HG02642 (cell line): Measurements from ENCODE around the gene UTS2B.

Experiments used
- ATAC-seq: cut with Tn5 transposase; IDR thresholded peaks from one replicate; pipeline ENCODE4 v1.9.1; 2021; ENCODE audit warnings: mild to moderate bottlenecking; ENCODE audit not compliant: unreplicated experiment, poor library complexity

The UTS2B gene

DNA sequence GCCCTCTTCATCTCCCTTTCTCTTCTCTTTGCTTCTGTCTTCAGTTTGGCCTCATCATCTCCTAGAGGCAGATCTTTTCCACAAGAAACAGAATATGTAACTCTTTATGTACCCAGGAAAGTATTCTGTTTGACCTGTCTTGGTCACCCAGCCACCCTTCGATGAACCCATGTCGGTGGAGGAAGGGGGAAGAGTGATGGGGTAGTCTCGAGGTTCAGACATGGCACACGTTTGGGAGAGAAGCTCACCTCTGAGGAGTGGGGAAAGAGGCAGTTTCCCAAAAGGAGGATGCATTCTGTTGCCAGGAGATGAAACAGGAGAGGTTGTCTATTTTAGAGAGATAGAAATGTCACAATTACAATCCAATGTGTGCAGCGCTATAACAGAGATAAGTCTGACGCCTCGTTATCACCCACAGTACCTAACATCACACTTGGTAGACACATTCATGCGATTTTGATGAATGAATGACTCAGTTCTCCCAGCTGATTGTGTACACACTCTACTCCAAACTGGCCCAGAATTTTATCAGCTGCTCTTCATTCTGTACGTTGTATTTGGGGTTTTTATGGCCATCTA, 1.9 kb downstream of the UTS2B start:
- ATAC-seq, result no peak

- no peak for ATAC-seq
Observed at GRCh38 chr3:191327526-191327925, 2.8 kb downstream of the UTS2B start.

GRCh38 chr3:191324936-191325335, 5.4 kb downstream of the UTS2B start:
- no peak for ATAC-seq

DNA sequence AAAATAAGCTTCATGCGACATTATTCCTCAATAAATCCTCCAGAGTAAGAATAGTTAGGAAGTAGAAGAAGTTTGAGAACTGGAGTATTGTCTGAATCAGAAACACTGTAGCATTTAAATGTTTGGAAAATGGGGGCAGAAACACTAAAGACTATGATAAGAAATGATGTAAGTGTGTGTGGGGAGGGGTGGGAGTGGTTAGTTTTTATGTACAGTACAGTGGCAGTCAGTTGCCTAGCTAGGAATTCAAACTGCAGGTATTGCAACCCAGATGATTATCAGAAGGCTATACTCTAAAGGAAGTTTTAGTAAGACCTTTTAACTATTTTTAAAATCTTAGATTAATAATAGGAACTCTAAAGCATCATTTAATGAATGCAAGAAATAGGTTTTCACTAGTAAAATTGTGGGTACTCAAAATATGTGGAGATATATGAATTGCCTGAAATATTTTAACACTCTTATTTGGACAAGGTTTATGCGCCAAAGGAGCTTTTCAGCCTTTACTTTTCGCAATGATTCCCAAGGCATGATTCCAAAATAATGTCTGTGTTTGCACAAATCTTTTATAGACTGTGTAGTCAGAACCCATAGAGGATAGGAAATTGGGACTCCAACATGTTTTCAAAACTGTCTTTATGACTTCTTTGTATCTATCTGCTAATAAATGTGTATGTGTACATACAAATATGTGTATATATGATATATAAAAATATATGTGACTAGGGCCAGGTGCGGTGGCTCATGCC, 9.1 kb downstream of the UTS2B start:
- no peak for ATAC-seq

GRCh38 chr3:191320316-191320715, 10.0 kb downstream of the UTS2B start:
- no peak for ATAC-seq

- ATAC-seq, result no peak
Observed at GRCh38 chr3:191316876-191317603, 13.3 kb downstream of the UTS2B start.

- ATAC-seq, result no peak
Observed at GRCh38 chr3:191314109-191314728, 16.1 kb downstream of the UTS2B start.

DNA sequence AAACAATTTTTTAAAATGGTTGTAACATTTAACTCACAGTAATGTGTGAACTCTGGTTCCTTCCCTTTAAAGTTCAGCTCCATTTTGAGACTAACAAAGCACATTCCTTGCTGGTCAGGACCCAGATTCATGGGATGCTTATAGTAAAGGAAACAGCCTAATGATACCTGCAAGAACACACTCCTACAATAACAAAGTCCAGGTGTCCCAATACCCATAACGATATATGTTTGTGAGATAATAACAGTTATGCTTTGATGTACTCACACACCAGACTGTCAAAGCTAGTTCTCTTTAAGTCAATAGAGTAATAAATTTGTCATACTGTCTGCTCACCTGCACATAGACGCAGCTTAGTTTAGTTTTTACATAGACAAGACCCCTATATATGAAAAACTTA, 17.0 kb downstream of the UTS2B start:
- no peak for ATAC-seq

GRCh38 chr3:191307341-191307740, 23.0 kb downstream of the UTS2B start:
- ATAC-seq, result no peak

- ATAC-seq, result no peak
Observed at GRCh38 chr3:191306428-191306827, 23.9 kb downstream of the UTS2B start.

DNA sequence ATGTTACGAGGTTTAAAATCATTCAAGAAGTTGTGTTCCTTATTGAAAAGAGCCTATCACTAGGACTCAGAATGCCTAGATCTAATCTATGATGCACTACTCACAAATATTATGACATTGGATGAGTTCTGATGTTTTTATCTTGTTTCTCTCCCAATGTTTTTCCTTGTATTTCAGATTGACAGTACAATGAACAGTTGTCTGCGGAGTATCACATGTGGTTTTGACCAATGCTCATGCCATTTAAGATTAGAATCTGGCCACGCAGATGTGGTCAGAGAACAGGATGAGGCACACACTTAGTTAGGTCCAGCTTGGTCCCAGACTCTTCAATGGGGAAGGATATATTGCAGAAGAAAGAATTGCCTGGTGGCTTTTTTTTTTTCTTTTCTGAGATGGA, 26.7 kb downstream of the UTS2B start:
- ATAC-seq, result no peak

DNA sequence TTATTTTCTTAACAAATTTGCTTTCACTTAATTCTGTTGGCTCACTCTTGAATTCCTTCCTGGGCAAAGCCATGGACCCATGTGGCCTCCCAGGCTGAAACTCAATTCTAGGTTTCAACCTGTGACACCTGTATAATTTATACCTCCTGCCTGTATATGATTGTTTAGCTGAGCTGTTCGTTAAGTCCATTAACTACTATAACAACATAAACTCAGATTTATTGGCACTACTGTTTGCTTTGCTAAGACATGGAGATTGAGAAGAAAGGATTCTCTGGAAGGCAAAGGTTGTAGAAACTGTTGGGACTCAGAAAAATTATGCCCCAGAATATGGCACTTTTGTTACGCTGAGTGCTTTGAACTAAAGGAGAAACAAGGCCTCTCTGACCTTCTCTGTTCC, 27.9 kb downstream of the UTS2B start:
- no peak for ATAC-seq

DNA sequence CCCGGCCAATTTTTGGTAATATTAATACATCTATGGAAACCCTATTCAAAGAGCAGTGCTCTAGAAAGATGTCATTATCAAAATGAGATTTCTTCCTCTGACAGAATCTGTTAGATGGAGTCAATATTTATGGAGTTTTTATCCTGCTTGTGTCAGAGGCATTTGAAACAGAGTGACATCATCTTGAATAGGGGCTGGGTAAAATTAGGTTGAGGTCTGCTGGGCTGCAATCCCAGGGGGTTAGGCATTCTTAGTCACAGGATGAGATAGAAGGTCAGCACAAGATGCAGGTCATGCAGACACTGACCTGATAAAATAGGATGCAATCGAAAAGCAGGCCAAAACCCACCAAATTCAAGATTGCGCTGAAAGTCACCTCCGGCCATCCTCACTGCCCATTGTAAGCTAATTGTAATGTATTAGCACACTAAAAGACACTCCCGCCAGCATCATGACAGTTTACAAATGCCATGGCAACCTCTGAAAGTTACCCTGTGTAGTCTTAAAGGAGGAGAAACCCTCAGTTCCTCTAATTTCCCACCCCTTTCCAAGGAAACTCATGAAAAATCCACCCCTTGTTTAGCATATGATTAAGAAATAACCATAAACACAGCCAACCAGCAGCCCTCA, 28.4 kb downstream of the UTS2B start:
- no peak for ATAC-seq

DNA sequence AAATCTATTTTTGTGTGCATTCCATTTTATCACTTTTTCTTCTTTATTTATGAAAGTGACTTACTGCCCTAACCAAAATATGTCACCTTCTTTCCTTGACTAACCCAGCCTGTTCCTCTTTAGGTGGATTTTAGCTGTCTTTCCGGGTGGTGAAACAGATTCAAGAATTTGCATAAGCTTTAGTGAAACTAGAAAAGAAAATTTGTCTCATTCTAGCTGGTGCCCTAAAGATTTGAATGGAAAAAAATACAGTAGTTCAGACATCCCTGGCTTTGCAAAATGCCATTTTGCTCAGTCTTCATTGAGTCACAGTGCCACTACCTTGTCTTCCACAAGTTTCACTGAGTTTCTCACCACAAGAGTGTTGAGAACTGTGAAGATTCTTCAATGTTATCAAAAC, 29.3 kb downstream of the UTS2B start:
- ATAC-seq, result peak; percentile 75

GRCh38 chr3:191300422-191300821, 29.9 kb downstream of the UTS2B start:
- peak; percentile 37 for ATAC-seq

DNA sequence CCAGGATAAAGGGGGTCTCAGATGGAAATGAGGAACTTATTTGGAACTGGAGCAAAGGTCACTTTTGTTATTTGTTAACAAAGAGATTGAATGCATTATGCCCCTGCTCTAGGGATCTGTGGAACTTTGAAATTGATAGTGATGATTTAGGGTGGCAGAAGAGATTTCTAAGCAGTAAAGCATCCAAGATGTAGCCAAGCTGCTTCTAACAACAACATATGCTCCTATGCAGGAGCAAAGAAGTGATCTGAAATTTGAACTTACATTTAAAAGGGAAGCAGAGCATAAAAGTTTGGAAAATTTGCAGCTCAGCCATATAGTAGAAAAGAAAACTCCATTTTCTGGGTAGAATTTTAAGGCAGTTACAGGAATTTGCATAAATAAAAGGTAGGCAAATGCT, 31.5 kb downstream of the UTS2B start:
- no peak for ATAC-seq

DNA sequence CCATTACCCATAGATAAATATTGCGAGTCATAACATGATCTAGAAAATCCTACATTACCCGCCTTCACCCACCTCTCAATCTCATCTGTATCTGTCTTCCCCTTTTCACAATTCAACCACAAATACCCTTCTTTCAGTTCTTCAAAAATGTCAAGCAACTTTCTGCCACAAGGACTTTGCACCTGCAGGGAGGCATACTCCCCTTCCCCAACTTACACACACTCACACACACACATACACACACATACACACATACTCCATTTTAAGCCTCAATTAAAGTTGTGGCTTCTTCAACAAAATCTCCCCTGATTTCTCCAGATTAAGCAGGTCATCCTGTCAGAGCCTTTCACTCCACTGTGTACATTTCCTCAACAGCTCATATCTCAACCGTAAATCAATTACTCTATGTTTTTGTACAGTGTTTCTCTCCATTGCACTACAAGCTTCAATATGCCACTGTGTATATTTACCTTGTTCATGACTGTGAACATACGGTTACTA, 34.2 kb downstream of the UTS2B start:
- peak; percentile 85 for ATAC-seq

DNA sequence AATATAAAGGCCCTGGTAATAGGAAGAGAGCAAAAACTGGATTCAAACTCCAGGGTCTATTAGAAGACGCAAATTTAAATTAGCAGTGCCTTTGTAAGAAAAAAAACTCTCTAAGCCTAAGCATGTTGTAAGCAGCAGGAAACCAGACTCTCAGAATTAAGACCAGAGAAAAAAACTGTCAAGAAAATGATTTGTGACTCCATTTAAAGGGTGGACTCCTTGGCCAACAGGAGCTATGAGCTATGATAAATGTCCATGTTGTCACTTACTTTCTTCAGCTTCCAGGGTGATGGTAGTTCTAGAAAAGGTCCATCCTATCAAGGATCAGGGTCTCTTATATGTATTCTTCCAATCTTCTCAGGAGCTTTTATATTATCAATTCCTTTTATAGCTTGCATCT, 36.0 kb downstream of the UTS2B start:
- no peak for ATAC-seq

GRCh38 chr3:191292243-191293015, 37.9 kb downstream of the UTS2B start:
- ATAC-seq, result no peak
